HG02938 (cell line): ENCODE results near the gene IQGAP2.
A peak's percentile ranks its signal among the peaks of the same experiment; 100 is the strongest.

Source experiments
- ATAC-seq: cut with Tn5 transposase; IDR thresholded peaks from one replicate; pipeline ENCODE4 v1.9.1; 2021; ENCODE audit warnings: mild to moderate bottlenecking, moderate library complexity; ENCODE audit not compliant: unreplicated experiment

Gene IQGAP2

DNA sequence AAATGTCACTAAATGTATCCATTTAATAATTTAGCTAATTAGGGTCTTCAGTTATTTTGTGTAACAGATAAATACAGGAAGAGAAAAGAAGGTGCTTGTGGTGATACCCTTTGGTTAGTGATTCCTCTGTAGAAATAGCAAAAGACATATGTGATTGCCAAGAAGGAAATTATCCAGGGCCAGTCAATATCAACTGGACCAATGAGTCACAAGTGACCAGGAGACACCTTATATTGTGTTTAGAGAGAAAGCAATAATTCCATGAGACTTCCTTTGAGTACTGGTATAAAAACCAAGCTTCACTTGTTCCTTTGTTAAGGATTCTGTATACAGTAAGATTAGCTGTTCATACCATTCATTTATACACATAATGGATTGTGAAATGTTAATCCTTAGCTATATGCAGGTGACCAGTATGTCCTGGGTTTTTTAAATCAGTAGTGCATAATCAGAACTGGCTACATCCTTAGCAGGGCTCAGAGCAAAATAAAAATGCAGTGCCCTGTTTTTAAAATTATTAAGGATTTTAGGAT, 301.1 kb downstream of the IQGAP2 start:
- no peak for ATAC-seq

DNA sequence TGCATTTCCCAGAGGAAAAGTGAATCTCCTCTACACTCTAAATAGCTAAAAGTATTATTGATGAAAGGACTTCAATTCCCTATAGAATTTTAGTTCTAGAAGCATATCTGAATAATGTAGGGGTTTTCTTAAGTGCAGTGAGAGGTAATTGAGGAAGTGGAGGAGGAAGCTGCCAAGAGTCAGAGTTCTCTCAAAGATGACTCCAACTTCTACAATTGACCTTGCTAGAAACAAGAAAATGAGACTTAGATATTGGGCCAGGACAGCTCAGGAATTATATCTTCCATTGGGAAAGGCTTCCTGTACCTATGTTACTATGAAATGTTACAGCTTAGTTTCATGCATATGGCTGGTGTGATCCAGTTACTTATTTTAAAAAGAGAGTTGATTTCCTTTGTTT, 302.5 kb downstream of the IQGAP2 start:
- no peak for ATAC-seq

DNA sequence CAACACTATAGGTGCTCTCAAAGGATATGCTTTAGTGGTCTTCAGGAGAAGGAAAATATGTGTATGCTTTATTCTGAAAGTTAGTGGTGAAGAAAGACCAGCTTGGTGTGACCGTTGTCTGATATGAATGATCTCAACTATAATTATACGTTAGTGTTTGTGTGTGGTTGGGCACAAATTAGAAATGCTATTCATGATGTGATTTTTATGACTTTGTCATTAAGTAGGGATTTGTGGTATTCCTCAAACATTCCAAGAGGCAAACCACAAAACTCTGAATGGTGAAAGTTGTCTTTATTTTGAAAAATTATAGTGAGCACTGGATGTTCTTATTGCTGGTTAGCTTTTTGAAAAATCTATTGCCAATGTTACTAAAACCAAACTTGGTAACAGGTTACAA, 306.7 kb downstream of the IQGAP2 start:
- no peak for ATAC-seq

GRCh38 chr5:76710991-76711390, 307.9 kb downstream of the IQGAP2 start:
- no peak for ATAC-seq

GRCh38 chr5:76714751-76715485, 311.8 kb downstream of the IQGAP2 start:
- peak; percentile 7 for ATAC-seq

GRCh38 chr5:76715486-76715735, 312.3 kb downstream of the IQGAP2 start:
- peak; percentile 18 for ATAC-seq

- ATAC-seq, result peak; percentile 45
Observed at GRCh38 chr5:76715736-76716455, 312.8 kb downstream of the IQGAP2 start, which contains the start of gene F2R. Gene F2R, plus strand, starts transcription at chr5:76716126. Its CDS starts 182 bp downstream, at chr5:76716308.

DNA sequence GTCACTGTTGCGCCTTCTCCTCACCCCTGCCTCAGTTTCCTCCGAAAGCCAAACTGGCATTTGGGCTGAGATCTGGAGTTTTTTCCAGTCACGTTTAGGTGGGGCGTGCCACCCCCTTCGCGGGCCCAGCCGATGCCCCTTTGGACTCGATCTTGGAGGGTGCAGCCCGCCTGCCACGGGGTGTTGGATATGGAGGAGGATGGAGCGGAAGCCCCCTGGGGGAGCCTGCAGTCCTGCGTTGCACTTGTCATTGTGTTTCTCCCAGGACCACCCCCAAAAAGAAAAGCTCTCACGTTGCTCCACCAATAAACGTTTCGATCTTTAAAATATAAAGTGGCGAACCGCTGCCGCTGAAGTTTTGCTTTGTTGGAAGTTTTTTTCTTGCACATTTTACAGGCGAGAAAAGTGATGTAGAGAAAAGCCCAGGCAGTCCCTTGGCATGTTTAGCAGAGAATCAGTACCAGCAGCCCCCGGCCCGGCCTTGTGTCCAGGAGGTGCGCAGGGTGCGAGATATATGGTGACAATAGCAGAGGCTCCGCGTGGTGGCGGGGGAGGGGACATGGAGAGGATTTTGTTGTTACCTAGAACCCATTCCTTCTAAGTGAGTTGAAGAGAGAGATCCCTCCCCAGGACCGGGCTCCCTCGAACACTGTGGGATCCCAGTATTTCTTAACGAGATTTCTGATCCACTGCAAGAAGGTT, 313.5 kb downstream of the IQGAP2 start:
- ATAC-seq, result no peak

- no peak for ATAC-seq
Observed at GRCh38 chr5:76717222-76718083, 314.4 kb downstream of the IQGAP2 start.

DNA sequence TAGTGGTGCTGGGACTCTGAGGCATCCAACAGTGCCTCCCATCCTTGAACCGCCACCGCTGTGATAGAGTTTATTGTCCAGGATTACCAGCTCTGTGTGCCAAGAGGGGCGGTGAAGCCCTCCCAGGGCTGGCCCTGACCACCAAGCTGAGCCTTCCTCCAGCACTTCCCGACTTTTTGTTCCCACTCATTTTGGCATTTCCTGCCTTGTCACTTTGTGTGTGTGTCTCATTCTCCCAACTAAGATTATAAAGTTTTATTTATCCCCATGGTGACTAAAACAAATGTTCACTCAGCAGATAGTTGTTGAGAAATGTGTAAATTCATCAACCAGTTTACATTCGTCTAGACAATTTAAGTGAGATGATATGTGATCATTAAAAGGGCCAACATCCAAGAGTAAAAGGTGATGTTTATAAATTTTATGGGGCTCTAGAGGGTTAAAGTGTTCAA, 315.3 kb downstream of the IQGAP2 start:
- ATAC-seq, result no peak

- ATAC-seq, result no peak
Observed at GRCh38 chr5:76718880-76719279, 315.8 kb downstream of the IQGAP2 start.

DNA sequence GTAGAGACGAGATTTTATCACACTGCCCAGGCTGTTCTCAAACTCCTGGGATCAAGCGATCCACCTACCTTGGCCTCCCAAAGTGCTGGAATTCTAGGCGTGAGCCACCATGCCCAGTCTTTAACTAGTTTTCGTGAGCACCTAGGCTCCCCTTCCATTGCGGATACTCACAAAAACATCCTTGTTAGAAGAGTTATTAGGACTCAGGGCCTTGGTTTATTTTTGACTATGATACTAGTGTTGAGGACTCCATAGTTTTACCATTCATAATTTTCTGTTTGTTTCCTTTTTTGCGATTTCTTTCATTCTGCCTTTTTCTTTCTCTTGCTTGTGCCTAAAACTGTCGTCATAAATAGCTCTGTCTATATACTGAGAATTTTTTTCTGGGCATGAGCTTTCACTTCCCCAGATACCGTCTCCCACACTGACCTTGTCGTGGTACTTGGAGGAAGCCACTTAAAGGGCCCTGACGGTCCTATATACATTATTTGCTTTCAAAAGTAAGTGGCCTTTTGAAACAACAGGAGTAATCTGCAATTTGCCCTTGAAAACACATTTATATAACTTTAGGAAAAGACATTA, 318.0 kb downstream of the IQGAP2 start:
- peak; percentile 93 for ATAC-seq

GRCh38 chr5:76723266-76723665, 320.2 kb downstream of the IQGAP2 start:
- ATAC-seq, result no peak

DNA sequence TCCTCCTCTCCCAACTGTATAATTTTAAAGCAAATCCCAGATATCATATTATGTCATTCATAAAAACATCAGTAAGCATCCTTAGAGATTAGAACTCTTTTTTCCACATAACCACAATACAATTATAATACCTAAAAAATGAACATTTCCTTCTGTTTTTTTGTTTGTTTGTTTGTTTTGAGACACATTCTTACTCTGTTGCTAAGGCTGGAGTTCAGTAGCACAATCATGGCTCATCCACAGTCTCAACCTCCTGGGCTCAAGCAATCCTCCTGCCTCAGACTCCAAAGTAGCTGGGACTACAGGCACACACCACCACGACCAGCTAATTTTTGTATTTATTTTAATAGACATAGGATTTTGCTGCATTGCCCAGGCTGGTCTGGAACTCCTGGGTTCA, 320.8 kb downstream of the IQGAP2 start:
- no peak for ATAC-seq

GRCh38 chr5:76724871-76725270, 321.8 kb downstream of the IQGAP2 start:
- no peak for ATAC-seq

DNA sequence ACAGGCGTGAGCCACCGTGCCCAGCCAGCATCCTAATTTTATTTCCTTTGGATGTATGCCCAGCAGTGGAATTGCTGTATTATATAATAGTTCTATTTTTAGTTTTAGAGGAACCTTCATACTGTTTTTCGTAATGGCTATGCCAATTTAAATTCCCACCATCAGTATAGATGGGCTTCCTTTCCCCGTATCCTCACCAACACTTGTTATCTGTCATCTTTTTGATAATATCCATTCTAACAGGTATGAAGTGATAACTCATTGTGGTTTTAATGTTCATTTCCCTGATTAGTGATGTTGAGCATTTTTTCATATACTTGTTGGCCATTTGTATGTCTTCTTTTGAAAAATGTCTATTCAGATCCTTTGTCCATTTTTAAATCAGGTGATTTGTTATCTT, 325.9 kb downstream of the IQGAP2 start:
- no peak for ATAC-seq

- no peak for ATAC-seq
Observed at GRCh38 chr5:76729373-76730290, 326.5 kb downstream of the IQGAP2 start.

DNA sequence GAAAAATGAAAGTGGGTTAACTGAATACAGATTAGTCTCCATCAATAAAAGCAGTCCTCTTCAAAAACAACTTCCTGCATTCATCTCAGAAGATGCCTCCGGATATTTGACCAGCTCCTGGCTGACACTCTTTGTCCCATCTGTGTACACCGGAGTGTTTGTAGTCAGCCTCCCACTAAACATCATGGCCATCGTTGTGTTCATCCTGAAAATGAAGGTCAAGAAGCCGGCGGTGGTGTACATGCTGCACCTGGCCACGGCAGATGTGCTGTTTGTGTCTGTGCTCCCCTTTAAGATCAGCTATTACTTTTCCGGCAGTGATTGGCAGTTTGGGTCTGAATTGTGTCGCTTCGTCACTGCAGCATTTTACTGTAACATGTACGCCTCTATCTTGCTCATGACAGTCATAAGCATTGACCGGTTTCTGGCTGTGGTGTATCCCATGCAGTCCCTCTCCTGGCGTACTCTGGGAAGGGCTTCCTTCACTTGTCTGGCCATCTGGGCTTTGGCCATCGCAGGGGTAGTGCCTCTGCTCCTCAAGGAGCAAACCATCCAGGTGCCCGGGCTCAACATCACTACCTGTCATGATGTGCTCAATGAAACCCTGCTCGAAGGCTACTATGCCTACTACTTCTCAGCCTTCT, 329.4 kb downstream of the IQGAP2 start:
- no peak for ATAC-seq

- no peak for ATAC-seq
Observed at GRCh38 chr5:76733049-76733417, 329.9 kb downstream of the IQGAP2 start.
